HCT116 (cell line): Measurements from ENCODE around the gene CHST14. TPM values are rescaled to one million over a fixed set of nuclear protein-coding genes. Genes with fewer than 3 reads are reported as not detected.

Experiments
- ATAC-seq: fragments of 200-7000 bp; cut with Tn5 transposase; 2 replicates; pipeline ENCODE4 v1.9.1; 2020; ENCODE audit warnings: mild to moderate bottlenecking, moderate library complexity
- BruUV-seq: library from RNA; stranded (reverse); fragments of 400-500 nt; replicated peaks from 2 replicates; lab custom pipeline; 2021; lab: Mats Ljungman, UMichigan
- CTCF ChIA-PET: fragments of 300-600 bp; sonication (Branson Sonifier 250); formaldehyde crosslinking; loops from one replicate; lab custom pipeline; 2021; ENCODE audit warnings: antibody characterized with exemption; lab: Charles Lee
- POLR2A ChIA-PET: fragments of 300-600, 350-600 bp; sonication (Branson Sonifier 250); formaldehyde crosslinking; loops from one replicate; lab custom pipeline; 2021; ENCODE audit warnings: antibody characterized with exemption; lab: Charles Lee
- RAD21 ChIA-PET, 2 experiments: fragments of 300-600 bp; sonication (Branson Sonifier 250); formaldehyde crosslinking; loops; one replicate each; lab custom pipeline; 2023; ENCODE audit warnings: low total read pairs in 2 of 2; ENCODE audit not compliant: uncharacterized antibody in 2 of 2, unreplicated experiment in 2 of 2, low non-redundant PET in 1 of 2; lab: Charles Lee
- DNase-seq: peaks from one replicate; pipeline ENCODE4 v3.0.0-alpha.2; 2010; ENCODE audit warnings: low read depth, low spot score
- H2AFZ ChIP-seq: fragments of 200-600 bp; shearing (Covaris generic), sonication (generic); 2 replicates; pipeline ENCODE4 v1.6.1; 2017; ENCODE audit warnings: low read depth, mixed run types, mixed read lengths, antibody characterized with exemption, low read length; ENCODE audit not compliant: poor library complexity, severe bottlenecking
- H3K27ac ChIP-seq: 2 replicates; pipeline ENCODE4 v1.5.1; 2012; ENCODE audit warnings: low read depth, low read length
- H3K27me3 ChIP-seq: fragments of 200-600 bp; sonication (generic); 2 replicates; pipeline ENCODE4 v1.6.1; 2016; ENCODE audit warnings: mixed run types, low read length, mixed read lengths; ENCODE audit not compliant: insufficient read depth
- H3K36me3 ChIP-seq, 2 experiments: fragments of 200-500 bp in 1 of 2; fragments of 200-600 bp in 1 of 2; sonication (Bioruptor generic) in 1 of 2; sonication (generic) in 1 of 2; 2 replicates each; pipeline versions ENCODE4 v1.5.1 to v1.6.1; 2014 to 2016; ENCODE audit warnings: low read length in 2 of 2, inconsistent platforms in 1 of 2, mixed read lengths in 1 of 2, mixed run types in 1 of 2; ENCODE audit not compliant: insufficient read depth in 2 of 2, control insufficient read depth in 1 of 2
- H3K4me1 ChIP-seq, 2 experiments: fragments of 200-600 bp in 1 of 2; sonication (generic) in 1 of 2; 2 replicates each; pipeline versions ENCODE4 v1.5.1 to v1.6.1; 2012 to 2017; ENCODE audit warnings: low read length in 2 of 2, inconsistent platforms in 1 of 2, mild to moderate bottlenecking in 1 of 2, mixed read lengths in 1 of 2, mixed run types in 1 of 2, moderate library complexity in 1 of 2; ENCODE audit not compliant: insufficient read depth in 2 of 2, control insufficient read depth in 1 of 2
- H3K4me2 ChIP-seq: fragments of 200-600 bp; sonication (generic); 2 replicates; pipeline ENCODE4 v1.6.1; 2017; ENCODE audit warnings: mixed run types, low read length, mixed read lengths
- H3K4me3 ChIP-seq, 2 experiments: fragments of 200-600 bp in 1 of 2; sonication (generic) in 1 of 2; replicated peaks in 1 of 2; 2 replicates each; pipeline ENCODE4 v1.5.1; 2011 to 2016; ENCODE audit warnings: low read length in 2 of 2, control low read depth in 1 of 2, low read depth in 1 of 2, mild to moderate bottlenecking in 1 of 2, mixed read lengths in 1 of 2, mixed run types in 1 of 2
- H3K79me2 ChIP-seq: fragments of 200-600 bp; sonication (generic); 2 replicates; pipeline ENCODE4 v1.6.1; 2017; ENCODE audit warnings: mild to moderate bottlenecking, mixed run types, low read length, moderate library complexity, mixed read lengths; ENCODE audit not compliant: insufficient read depth
- H3K9ac ChIP-seq: fragments of 200-600 bp; sonication (generic); 2 replicates; pipeline ENCODE4 v1.6.1; 2016; ENCODE audit warnings: low read length, mixed read lengths
- H3K9me2 ChIP-seq: fragments of 200-600 bp; sonication (generic), shearing (Covaris generic); 2 replicates; pipeline ENCODE4 v1.6.1; 2017; ENCODE audit warnings: mixed run types, mild to moderate bottlenecking, moderate library complexity; ENCODE audit not compliant: insufficient read depth
- H3K9me3 ChIP-seq, 2 experiments: fragments of 200-500 bp in 1 of 2; fragments of 200-600 bp in 1 of 2; sonication (Bioruptor generic) in 1 of 2; sonication (generic) in 1 of 2; 2 replicates each; pipeline ENCODE4 v1.6.1; 2014 to 2017; ENCODE audit warnings: low read length in 2 of 2, mixed read lengths in 2 of 2, inconsistent platforms in 1 of 2, low read depth in 1 of 2, mild to moderate bottlenecking in 1 of 2, mixed run types in 1 of 2, moderate library complexity in 1 of 2; ENCODE audit not compliant: control insufficient read depth in 1 of 2, insufficient read depth in 1 of 2
- H4K20me1 ChIP-seq: fragments of 200-600 bp; sonication (generic), shearing (Covaris generic); 2 replicates; pipeline ENCODE4 v1.6.1; 2017; ENCODE audit warnings: mixed run types, mild to moderate bottlenecking, moderate library complexity; ENCODE audit not compliant: insufficient read depth
- EGR1 ChIP-seq: IDR thresholded peaks from 2 replicates; pipeline ENCODE4 v1.6.1; 2012; ENCODE audit warnings: low read depth
- ELF1 ChIP-seq: IDR thresholded peaks from 2 replicates; pipeline ENCODE4 v1.6.1; 2012; ENCODE audit warnings: low read depth, borderline replicate concordance
- EZH2 ChIP-seq: fragments of 200-600 bp; sonication (generic); IDR thresholded peaks from 2 replicates; pipeline ENCODE4 v1.6.1; 2017; ENCODE audit warnings: antibody characterized with exemption, mixed run types
- FOSL1 ChIP-seq: IDR thresholded peaks from 2 replicates; pipeline ENCODE4 v1.6.1; 2012; ENCODE audit warnings: low read depth
- JUND ChIP-seq: IDR thresholded peaks from 2 replicates; pipeline ENCODE4 v1.6.1; 2012
- POLR2AphosphoS5 ChIP-seq: IDR thresholded peaks from 2 replicates; pipeline ENCODE4 v1.6.1; 2011; ENCODE audit warnings: mild to moderate bottlenecking, low read depth, low read length, moderate library complexity
- RAD21 ChIP-seq: IDR thresholded peaks from 2 replicates; pipeline ENCODE4 v1.6.1; 2012; ENCODE audit warnings: low read depth, mild to moderate bottlenecking
- REST ChIP-seq: IDR thresholded peaks from 2 replicates; pipeline ENCODE4 v1.6.1; 2012; ENCODE audit warnings: low read depth
- SIN3A ChIP-seq: IDR thresholded peaks from 2 replicates; pipeline ENCODE4 v1.6.1; 2012; ENCODE audit warnings: low read depth
- SRF ChIP-seq: IDR thresholded peaks from 2 replicates; pipeline ENCODE4 v1.6.1; 2012; ENCODE audit warnings: low read depth
- ZNF274 ChIP-seq: fragments of 200-500 bp; sonication (Bioruptor generic); IDR thresholded peaks from 2 replicates; pipeline ENCODE4 v1.6.1; 2014; ENCODE audit warnings: mild to moderate bottlenecking, low read depth, low read length, inconsistent platforms
- intact Hi-C: fragments of 100-400 bp; cut with micrococcal nuclease; formaldehyde crosslinking; loops from 2 replicates; pipeline ENCODE4 v1.10.0; 2022
- total RNA-seq: library from RNA; stranded (reverse); gene quantifications from one replicate; pipeline ENCODE4 v1.2.1, GENCODE V29; 2021; ENCODE audit not compliant: unreplicated experiment

The CHST14 gene
- total RNA-seq, 1 experiment from 2014 or later = 12.7 TPM

- no peak overlapping the region for H3K27ac ChIP-seq
- no peak overlapping the region for H2AFZ ChIP-seq
- BruUV-seq = no TSS peak
- H3K9me3 ChIP-seq = no peaks in the 10 kb centered on the region
- peaks cover 0 to 21% of the 10 kb centered on the region in 2 experiments; a peak in 3 of 4 replicates for H3K4me1 ChIP-seq
- ChIA-PET POLR2A (no interaction called here), RAD21 (no interaction called here), CTCF (no interaction called here)
- no peaks in the 10 kb centered on the region for H4K20me1 ChIP-seq
- no peaks in the 10 kb centered on the region for H3K79me2 ChIP-seq
- no peaks in the 10 kb centered on the region for H3K9me2 ChIP-seq
- H3K27me3 ChIP-seq = no peaks in the 10 kb centered on the region
- H3K4me3 ChIP-seq = no peak overlapping the region
- H3K4me2 ChIP-seq = no peak overlapping the region
- DNase-seq = no peak
- H3K9ac ChIP-seq = no peak overlapping the region
- TF ChIP-seq RAD21 (no peak), JUND (no peak), ELF1 (no peak), EGR1 (no peak), POLR2AphosphoS5 (no peak), SRF (no peak), SIN3A (no peak), REST (no peak)
- ATAC-seq = no peak
- intact Hi-C loops = no loop called here
- no peaks in the 10 kb centered on the region for H3K36me3 ChIP-seq
Observed at GRCh38 chr15:40495516-40495915, 24.7 kb downstream of the CHST14 start.

- ATAC-seq (no peak), DNase-seq (no peak)
- TF ChIP-seq FOSL1 (no peak), ZNF274 (no peak), JUND (no peak), EZH2 (no peak)
- intact Hi-C loops = no loop called here
- Histone ChIP-seq H3K9me2 (no peaks in the 10 kb centered on the region), H3K36me3 (no peaks in the 10 kb centered on the region), H3K27me3 (no peaks in the 10 kb centered on the region), H3K27ac (no peak overlapping the region), H3K9me3 (no peaks in the 10 kb centered on the region), H3K9ac (no peak overlapping the region), H3K4me1 (peaks cover 0 to 25% of the 10 kb centered on the region in 2 experiments; a peak in 3 of 4 replicates), H3K79me2 (no peaks in the 10 kb centered on the region), H3K4me3 (no peak overlapping the region), H3K4me2 (no peak overlapping the region), H2AFZ (no peak overlapping the region), H4K20me1 (no peaks in the 10 kb centered on the region)
- BruUV-seq = no TSS peak
- ChIA-PET CTCF (no interaction called here), POLR2A (no interaction called here), RAD21 (no interaction called here)
Observed at GRCh38 chr15:40498418-40498817, 27.6 kb downstream of the CHST14 start.
